ENCODE data around the gene CA12.

CA12 gene

DNA sequence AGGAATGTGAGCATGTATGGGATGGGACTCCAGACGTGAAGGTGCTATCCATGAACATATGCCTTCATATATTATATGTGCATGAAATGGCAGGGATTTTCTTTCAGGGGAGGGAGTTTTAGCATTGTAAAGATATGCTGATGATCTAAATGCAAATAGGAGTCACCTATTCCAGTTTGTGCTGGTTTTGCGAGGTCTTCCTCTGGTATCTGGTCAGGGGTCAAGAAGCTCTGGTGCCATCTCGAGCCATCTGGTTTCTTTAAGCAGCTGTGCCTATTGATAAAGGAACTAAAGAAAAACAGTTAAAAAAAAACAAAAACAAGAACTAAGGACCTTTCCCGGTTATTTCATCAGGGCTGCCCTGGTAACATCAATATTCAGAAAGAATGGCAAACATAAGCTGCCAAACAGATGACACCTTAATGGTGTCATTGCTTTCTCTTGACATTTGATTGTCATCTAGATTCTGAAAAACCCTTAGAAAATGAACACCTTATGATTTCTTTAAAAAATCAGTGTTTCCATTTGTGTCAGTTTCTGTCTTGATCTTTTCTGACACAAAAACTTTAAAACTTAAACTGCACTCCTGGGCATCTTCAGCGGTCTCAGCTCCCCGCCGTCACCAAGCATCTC is 81.6 kb downstream of the CA12 start:
- DNase-seq, result no peak

DNA sequence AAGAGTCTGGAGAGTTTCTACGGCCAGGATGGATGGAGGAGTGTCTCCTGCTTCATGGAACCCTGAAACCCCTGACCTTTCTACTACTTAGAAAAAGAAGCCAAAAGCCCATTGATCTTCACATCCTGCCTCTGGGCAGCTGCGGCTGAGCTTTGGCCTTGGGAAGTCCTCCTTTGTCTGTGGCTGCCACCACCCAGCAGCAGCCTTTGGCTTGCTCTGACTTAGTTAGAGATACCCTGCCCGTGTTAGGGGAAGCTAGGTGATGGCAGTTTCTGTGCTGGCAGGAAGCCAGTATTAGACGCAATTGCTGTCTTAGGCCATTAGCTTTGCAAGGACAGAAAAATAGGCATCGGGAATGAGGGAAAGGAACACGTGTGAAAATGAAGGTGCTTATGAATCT is 85.5 kb downstream of the CA12 start:
- no peak for DNase-seq

- no peak for DNase-seq
Observed at GRCh38 chr15:63295341-63295740, 86.3 kb downstream of the CA12 start.

- no peak for DNase-seq
Observed at GRCh38 chr15:63294359-63294758, 87.3 kb downstream of the CA12 start.

DNA sequence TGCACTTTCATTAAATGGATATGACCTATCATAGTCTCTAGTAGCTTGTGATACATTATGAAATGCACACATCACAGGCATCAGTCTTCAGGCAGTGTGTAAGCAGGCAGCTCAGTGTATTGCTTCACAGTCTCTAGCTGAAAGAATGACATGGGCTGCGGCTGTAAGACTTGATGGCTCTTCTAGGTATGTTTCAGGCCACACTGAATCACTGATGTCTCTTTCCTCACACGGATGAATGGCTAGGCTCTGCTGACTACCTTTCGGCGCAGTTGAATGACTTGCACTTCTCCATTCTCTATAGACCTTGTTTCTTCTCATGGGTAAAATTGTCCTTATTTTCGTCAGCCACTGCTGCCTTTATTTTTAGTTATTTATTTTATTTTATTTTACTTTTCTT is 88.9 kb downstream of the CA12 start:
- no peak for DNase-seq

GRCh38 chr15:63292241-63292640 is 89.4 kb downstream of the CA12 start:
- no peak for DNase-seq

- DNase-seq, result peak; percentile 55
Observed at GRCh38 chr15:63291507-63291906, 90.1 kb downstream of the CA12 start.

DNA sequence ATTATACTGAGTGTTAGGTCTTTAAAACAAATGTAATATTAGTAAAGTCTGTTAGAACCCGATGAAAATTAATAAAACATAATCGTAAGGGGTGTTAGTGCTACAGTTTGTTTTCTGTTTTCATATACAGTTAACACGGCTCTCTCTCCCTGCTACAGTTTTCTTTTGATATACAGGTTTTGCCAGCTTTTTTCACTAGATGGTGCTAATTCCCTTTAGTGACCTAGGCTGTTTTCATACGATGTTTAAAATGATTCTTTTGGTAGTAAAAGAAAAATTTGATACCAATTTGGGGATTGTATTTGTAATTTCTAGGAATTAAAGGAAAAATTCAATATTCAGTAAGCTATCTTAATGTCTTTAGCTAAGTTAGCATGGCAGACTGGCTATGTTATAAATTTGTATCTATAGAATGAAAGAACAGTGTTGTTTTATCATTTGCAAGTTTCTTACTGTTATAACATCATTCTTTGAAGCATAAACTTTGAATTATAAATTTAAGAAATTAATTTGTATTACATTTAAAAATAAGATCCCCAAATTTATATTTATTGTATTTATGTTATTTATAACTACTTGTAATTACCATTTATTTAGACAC is 92.8 kb downstream of the CA12 start:
- DNase-seq, result peak; percentile 38

DNA sequence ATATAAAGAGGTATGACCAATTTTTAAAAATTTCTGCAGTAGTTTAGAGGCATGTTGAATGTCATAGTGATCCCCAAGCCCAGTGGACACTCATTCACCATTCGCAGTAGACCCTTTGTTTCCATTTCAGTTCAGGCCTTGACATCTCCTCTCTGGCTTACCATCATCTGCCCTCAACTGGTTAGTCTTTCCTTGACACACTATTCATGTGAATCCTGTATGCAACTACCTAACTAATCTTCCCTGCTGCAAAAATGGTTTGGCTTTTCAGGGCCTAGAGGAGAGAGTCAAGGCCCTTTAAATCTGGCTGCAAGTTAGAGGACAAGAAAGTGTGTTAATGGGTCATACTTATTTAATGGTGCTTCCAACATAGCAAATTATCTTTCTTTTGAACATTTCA is 93.3 kb downstream of the CA12 start:
- no peak for DNase-seq

GRCh38 chr15:63287109-63287508 is 94.5 kb downstream of the CA12 start:
- peak; percentile 25 for DNase-seq

DNA sequence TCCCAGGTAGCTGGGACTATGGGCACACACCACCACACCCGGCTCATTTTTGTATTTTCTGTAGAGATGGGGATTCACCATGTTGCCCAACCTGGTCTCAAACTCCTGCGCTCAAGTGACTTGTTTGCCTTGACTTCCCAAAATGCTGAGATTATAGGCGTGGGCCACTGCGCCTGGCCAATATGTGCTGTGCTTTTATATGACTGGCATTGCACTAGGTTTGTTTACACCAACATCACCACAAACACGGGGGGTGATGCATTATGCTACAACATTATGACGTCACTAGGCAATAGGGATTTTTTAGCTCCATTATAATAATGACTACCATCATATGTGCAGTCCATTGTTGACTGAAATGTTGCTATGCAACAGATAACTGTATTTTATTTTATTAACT is 97.3 kb downstream of the CA12 start:
- no peak for DNase-seq

DNA sequence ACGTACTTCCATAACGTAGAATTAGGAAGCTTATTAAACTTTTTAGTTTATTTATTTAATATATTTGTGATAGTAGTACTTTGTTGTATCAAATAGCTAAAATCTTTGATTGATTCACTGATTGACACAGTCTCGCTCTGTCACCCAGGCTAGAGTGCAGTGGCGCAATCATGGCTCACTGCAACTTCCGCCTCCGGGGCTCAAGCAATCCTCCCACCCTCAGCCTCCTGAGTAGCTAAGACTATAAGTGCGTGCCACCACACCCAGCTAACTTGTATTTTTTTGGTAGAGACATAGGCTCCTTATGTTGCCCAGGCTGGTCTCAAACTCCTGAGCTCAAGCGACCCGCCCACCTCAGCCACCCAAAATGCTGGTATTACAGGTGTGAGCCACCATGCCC is 98.5 kb downstream of the CA12 start:
- DNase-seq, result no peak

GRCh38 chr15:63277893-63278456 is 103.7 kb downstream of the CA12 start:
- no peak for DNase-seq

DNA sequence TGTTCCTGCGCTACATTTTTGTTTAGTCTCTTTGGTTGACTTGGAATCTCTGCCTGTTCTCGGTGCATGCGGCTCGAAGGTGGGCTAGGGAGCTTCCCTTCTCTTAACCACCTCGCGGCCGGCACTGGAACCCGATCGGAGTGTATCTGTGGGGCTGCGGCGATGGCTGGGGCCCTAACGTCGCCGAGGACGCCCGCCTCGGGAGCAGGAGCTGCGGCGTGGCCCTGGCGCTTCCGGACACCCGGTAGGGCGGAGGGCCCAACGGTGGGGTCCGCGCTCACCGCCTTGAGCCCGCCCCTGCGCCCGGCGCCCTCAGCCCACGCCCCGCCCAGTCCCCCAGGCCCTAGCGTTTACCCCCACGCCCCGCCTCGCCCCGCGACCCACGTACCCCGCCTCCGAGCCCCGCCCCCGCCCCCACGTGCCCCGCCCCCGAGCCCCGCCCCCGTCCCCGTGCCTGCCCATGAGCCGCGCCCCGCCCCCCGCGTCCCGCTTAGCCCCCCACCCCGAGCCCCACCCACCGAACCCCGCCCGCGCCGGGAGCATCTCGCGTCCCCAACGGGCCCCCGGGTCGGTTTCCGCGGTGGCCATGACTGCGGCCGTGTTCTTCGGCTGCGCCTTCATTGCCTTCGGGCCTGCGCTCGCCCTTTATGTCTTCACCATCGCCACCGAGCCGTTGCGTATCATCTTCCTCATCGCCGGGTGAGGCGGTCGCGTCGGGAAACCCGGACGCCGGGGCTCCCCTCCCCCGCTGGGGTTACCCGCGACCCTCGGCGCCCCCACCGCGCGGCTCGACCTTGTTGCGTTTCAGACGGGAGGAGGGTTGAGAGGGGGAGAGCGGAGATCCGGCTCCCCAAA is 104.4 kb downstream of the CA12 start, which contains the start of gene APH1B:
Gene APH1B (plus strand): TSS at position 568 of the 855 bp plus-strand sequence. CDS start 19 bp downstream, at position 587.
- peak; percentile 52 for DNase-seq

GRCh38 chr15:63276342-63277037 is 105.2 kb downstream of the CA12 start:
- DNase-seq, result no peak

GRCh38 chr15:63274427-63274826 is 107.2 kb downstream of the CA12 start:
- DNase-seq, result no peak
